Measurements from ENCODE around the gene CPVL. TPM values are rescaled to one million over a fixed set of nuclear protein-coding genes. Genes with fewer than 3 reads are reported as not detected.

CPVL gene
- total and polyA plus RNA-seq, 4 donors = 16.6 to 34.8 (median 17.6) TPM

DNA sequence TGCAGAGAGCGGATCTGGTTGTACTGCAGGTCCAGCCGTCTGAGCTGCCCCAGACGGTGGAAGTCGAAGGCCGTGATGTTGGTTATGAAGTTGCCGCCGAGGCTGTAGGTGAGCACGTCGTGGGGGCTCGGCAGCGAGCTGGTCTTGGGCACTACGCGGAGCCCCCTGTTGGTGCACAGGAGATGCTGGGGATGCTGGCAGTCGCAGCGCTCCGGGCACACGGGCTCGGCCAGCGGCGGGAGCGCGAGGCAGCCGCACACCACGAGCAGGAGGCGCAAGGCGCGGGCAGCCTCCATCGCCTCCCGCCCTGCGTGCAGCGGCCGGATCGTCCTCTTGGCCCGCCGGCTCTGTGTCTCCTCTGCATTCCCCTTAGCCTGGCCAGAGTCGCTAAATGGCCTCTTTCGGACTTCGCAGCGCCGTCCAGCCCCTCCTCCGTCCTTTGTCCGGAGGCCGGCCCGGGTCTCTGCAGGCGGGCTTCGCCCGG is 188.5 kb downstream of the CPVL start:
- WGBS, 2 donors = 4 to 5% methylated on average over 36 to 47 of the region's 47 CpGs
- ATAC-seq (ENCODE audit: insufficient read depth, low FRiP score) (no peak), DNase-seq (no peak)
- Histone ChIP-seq H3K4me1 (ENCODE audit: control insufficient read depth in 5 of 5, insufficient read depth in 5 of 5, low read length in 5 of 5) (peaks cover 0 to 56% (median 29%) of the 10 kb centered on the region in 5 donors), H3K9ac (ENCODE audit: insufficient read depth in 1 of 2, low read length in 2 of 2) (no peak overlapping the region), H3K9me3 (ENCODE audit: control insufficient read depth in 4 of 4, insufficient read depth in 3 of 4, low read length in 3 of 4) (peaks cover 0 to 7% (median 0%) of the 10 kb centered on the region in 4 donors), H3K27me3 (ENCODE audit: control insufficient read depth in 3 of 3, insufficient read depth in 3 of 3, low read length in 2 of 3) (no peaks in the 10 kb centered on the region), H3K4me3 (no peak overlapping the region), H3K36me3 (ENCODE audit: control insufficient read depth in 4 of 4, insufficient read depth in 4 of 4, low read length in 4 of 4) (peaks cover 0 to 3% (median under 1%) of the 10 kb centered on the region in 4 donors), H3K27ac (ENCODE audit: low read depth in 1 of 2, low read length in 1 of 2) (peak overlapping the region in 1 of 2 donors; percentile 34)
- TF ChIP-seq, protein P1, sequence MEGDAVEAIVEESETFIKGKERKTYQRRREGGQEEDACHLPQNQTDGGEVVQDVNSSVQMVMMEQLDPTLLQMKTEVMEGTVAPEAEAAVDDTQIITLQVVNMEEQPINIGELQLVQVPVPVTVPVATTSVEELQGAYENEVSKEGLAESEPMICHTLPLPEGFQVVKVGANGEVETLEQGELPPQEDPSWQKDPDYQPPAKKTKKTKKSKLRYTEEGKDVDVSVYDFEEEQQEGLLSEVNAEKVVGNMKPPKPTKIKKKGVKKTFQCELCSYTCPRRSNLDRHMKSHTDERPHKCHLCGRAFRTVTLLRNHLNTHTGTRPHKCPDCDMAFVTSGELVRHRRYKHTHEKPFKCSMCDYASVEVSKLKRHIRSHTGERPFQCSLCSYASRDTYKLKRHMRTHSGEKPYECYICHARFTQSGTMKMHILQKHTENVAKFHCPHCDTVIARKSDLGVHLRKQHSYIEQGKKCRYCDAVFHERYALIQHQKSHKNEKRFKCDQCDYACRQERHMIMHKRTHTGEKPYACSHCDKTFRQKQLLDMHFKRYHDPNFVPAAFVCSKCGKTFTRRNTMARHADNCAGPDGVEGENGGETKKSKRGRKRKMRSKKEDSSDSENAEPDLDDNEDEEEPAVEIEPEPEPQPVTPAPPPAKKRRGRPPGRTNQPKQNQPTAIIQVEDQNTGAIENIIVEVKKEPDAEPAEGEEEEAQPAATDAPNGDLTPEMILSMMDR (IDR thresholded peaks at IDR 0.05; ENCODE audit: control extremely low read depth, extremely low read depth) = no peak

DNA sequence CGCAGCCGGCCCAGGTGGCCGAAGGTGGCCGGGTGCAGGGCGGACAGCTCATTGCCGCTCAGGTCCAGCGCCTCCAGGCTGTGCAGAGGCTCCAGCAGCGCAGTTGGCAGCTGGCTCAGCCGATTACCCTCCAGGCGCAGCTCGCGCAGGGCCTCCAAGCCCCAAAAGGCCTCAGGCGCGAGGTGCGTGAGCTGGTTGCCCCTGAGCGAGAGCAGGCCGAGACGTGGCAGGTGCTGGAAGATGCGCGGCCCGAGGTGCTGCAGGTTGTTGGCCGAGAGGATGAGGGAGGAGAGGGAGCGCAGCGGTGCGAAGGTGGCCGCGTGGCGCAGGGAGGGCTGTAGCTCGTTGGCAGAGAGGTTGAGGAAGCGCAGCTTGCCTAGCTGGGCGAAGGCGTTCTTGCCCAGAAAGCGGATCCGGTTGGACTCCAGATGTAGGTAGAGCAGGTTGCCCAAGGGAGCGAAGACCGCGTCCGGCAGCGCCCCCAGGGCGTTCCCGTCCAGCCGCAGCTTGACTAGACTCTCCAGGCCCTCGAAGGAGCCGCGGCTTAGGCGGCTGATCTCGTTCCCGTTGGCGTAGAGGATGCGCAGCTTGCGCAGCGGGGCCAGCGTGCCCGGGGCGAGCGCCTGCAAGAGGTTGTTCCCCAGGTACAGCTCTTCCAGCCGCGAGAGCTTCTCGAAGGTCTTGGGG is 189.1 kb downstream of the CPVL start:
- Histone ChIP-seq H3K4me3 (no peak overlapping the region), H3K36me3 (ENCODE audit: control insufficient read depth in 4 of 4, insufficient read depth in 4 of 4, low read length in 4 of 4) (peaks cover 0 to 7% (median 3%) of the 10 kb centered on the region in 4 donors), H3K9ac (ENCODE audit: insufficient read depth in 1 of 2, low read length in 2 of 2) (peak overlapping the region in 1 of 2 donors; percentile 30), H3K27ac (ENCODE audit: low read depth in 1 of 2, low read length in 1 of 2) (peak overlapping the region in 1 of 2 donors; percentile 34), H3K27me3 (ENCODE audit: control insufficient read depth in 3 of 3, insufficient read depth in 3 of 3, low read length in 2 of 3) (no peaks in the 10 kb centered on the region), H3K9me3 (ENCODE audit: control insufficient read depth in 4 of 4, insufficient read depth in 3 of 4, low read length in 3 of 4) (peaks cover 0 to 7% (median 0%) of the 10 kb centered on the region in 4 donors), H3K4me1 (ENCODE audit: control insufficient read depth in 5 of 5, insufficient read depth in 5 of 5, low read length in 5 of 5) (peaks cover 0 to 61% (median 29%) of the 10 kb centered on the region in 5 donors)
- WGBS, 2 donors = 1 to 4% methylated on average over 56 to 59 of the region's 59 CpGs
- peak; percentile 20 for ATAC-seq (ENCODE audit: insufficient read depth, low FRiP score)
- TF ChIP-seq, protein P1 (IDR thresholded peaks at IDR 0.05; ENCODE audit: control extremely low read depth, extremely low read depth) = no peak
- DNase-seq = peak; percentile 52 to 64 (median 62)

DNA sequence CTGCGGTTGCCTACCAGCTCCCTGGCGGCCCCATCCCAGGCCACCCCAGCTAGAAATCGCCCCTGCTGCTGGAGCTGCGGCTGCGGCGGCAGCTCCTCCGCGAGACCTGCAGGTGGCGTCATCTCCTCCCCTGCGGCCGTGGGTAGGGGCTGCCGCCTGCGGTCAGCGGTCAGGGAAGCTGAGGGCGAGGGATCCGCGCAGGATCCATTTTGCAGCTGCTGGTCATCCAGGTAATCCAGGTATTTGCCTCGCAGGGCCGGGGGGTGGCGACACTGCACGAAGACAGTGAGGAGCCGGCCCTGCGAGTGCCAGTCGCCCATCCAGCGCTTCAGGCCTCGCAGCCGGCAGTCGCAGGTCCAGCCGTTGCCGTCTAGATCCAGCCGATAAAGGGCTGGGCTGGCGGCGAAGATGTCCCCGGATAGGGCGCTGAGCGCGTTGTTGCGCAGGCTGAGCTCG is 189.7 kb downstream of the CPVL start:
- peak; percentile 85 to 89 (median 86) for DNase-seq
- H3K9ac ChIP-seq (ENCODE audit: insufficient read depth in 1 of 2, low read length in 2 of 2) = no peak overlapping the region
- peaks cover 0 to 59% (median 26%) of the 10 kb centered on the region in 5 donors for H3K4me1 ChIP-seq (ENCODE audit: control insufficient read depth in 5 of 5, insufficient read depth in 5 of 5, low read length in 5 of 5)
- 1 to 2% methylated on average over 39 of the region's 39 CpGs for WGBS, 2 donors
- ATAC-seq (ENCODE audit: insufficient read depth, low FRiP score) = peak; percentile 48
- TF ChIP-seq, protein P1 (IDR thresholded peaks at IDR 0.05; ENCODE audit: control extremely low read depth, extremely low read depth) = peak; percentile 11
- H3K4me3 ChIP-seq = no peak overlapping the region
- H3K36me3 ChIP-seq (ENCODE audit: control insufficient read depth in 4 of 4, insufficient read depth in 4 of 4, low read length in 4 of 4) = peaks cover 0 to 9% (median 4%) of the 10 kb centered on the region in 4 donors
- no peaks in the 10 kb centered on the region for H3K27me3 ChIP-seq (ENCODE audit: control insufficient read depth in 3 of 3, insufficient read depth in 3 of 3, low read length in 2 of 3)
- peaks cover 0 to 7% (median 0%) of the 10 kb centered on the region in 4 donors for H3K9me3 ChIP-seq (ENCODE audit: control insufficient read depth in 4 of 4, insufficient read depth in 3 of 4, low read length in 3 of 4)
- peak overlapping the region in 1 of 2 donors; percentile 17 for H3K27ac ChIP-seq (ENCODE audit: low read depth in 1 of 2, low read length in 1 of 2)

All from lung (tissue), 12 donors.